ENCODE data around the gene TGIF2.

The TGIF2 gene

DNA sequence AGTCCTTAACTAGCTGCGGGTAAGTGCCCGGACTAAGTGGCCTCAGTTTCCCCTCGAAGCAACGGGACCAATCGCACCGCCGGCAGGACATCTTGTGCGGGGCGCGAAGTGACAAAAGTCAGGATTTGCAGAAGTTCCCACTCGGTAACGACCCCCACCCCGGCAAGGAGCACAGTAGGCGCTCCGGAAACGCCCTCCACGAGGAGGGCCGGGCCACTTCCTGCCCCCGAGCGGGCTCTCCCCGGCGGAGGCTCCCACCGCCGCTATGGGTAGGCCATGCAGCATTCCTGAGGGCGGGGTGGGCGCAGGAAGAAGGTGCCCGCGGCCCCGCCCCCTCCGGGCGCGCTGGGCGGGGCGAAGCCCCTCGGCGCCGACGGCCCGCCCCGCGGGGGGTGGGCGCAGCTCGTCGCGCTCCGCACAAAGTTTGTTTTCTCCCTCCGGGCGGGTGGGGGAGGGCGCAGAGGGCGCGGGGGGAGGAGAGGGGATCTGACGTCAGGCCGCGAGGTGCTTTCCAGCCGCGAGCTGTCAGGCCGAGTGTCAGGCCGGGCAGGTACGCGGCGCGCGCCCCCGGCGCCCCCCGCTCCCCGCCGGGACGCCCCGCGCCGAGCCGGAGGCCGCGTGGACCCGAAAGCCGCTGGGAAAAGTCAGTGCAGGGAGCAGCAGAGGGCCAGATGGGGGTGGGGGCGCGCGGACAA, at the start of gene TGIF2:
TSS of gene TGIF2 (plus strand) at position 495 of the 695 bp plus-strand sequence. CDS start 5,178 bp downstream, outside the sequence.
- DNase-seq (ENCODE audit: low read depth), result no peak

DNA sequence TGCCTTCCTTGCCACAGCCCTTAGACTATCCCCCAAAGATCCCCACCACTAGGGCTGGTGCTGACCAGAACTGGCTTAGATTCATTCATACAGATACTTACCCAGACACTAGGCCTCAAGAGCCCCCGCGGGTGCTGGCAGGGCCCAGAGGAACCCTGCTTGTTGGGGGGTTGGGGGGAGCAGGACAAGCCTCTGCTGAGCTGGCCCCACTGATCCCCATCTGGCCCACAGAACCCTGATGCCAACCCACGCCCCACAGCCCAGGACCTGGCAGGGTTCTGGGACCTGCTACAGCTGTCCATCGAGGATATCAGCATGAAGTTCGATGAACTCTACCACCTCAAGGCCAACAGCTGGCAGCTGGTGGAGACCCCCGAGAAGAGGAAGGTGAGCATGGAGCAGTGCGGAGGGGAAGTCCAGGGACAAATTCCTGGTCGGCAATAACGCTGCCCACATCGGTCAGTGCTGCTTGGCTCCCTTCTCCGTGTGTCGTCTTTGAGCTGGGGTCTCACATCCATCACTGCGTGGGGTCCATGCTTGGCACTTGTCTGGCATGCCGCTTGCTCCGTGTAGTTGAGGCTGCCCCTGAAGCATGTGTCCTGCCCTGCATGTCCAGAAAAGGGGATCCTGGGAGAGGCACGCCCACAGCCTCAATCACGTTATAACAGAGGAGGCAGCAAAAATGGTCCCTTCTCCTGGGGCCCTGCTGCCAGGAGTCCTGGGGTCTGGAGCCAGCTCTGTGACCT, 47.6 kb upstream of the TGIF2 start:
- DNase-seq (ENCODE audit: low read depth), result no peak

DNA sequence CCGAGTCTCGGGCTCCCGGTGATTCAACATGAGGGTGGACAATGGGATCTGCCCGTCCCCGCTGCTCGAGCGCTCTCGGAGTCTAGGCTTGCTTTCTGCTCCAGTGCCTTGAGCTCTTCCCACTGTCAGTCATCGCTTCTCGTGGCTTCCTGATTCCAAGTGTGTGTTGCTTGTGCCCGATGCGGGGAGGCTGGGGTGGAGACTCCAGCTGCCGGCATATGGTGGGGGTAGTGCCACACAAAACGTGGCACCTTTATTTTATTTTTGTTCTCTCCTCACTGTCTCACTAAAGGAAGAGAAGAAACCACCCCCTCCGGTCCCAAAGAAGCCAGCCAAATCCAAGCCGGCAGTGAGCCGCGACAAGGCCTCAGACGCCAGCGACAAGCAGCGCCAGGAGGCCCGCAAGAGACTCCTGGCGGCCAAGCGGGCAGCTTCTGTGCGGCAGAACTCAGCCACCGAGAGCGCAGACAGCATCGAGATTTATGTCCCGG, 46.8 kb upstream of the TGIF2 start:
- DNase-seq (ENCODE audit: low read depth), result no peak

DNA sequence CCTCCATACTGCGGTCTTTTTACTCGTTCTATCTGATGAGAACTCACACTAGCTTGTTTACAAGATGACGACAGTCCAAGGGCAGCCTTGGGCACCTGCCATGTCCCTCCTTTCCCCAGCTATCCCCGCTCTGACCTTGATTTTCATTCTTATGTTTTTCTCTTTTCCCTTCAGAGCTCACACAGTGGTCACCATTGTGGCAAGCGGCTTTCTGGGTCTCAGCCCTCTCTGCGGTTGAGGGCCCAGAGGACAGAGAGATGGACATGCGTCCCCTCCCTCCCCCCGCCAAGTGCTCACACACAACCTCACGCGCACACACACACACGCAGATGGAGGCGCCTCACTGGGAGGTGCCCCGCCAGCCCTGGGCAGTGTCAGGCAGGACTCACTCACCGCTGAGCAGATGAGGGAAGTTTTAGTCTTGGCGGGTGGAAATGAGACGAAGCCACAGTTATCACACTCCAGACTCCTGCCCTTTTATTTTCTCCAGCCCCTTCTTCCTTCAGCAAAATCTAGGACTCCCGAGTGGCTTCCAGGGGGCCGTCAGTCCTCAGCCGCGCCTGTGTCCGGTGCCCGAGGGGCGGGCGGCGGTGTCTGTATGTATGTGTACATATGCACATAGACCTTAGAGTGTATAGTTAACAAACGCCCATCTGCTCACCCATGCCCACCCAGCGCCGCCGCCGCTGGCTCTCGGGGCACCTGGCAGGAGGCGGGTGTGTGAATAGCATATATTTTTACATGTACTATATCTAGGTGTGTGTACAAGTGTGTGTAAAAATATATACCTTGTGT, 45.9 kb upstream of the TGIF2 start:
- DNase-seq (ENCODE audit: low read depth), result no peak

DNA sequence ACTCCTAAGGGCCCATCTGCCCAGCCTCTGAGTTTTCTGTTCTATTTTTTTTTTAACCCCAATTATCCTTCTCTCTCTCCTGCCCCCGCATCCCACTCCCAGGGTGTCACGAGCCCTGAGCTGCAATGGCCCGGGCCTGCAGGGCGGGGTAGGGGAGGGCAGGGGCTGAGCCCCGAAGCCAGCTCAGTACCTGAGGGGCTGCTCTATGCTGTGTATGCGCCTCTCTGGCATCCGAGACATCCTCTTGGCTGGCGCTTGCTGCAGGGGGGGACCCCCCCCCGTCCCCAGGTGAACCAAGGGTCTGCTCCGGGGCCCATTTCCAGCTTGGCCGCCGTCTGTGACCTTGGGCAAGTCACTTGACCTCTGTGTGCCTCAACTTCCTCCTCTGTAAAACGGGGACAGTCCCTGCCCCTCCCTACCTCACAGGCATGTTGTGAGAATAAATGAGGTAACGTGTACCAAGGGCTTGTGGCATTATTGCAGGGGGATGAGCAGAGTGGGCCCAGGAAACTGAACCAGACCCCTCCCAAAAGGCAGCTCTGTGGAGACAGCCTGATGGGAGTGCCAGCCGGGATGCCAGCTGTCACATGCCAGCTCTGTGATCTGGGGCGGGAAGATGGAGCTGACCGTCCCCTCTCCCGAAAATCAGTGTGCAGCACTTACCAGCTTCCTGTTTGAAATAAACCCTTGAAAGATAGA, 45.1 kb upstream of the TGIF2 start:
- no peak for DNase-seq (ENCODE audit: low read depth)

DNA sequence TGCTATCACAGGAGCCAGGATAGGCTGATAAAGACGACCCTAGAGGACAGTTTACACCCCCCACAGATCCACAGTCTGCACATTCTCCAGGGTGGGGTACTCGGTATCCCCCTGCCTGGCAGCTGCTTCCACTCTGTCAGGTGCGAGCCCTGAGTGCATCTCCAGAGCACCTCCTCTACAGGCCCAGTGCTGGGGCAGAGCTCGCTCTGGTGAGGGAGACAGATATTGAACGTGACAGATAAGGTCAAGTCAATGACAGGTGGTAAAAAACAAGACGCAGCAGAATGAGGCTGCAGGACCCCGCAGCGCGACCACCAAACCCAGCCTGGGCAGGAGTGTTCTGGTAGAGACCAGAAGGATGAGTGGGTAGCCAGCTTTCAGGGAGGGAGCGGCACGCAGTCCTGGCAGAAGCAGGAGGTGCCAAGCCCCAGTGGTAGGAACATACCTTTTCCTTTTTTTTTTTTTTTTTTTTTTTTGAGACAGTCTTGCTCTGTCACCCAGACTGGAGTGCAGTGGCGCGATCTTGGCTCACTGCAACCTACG, 44.5 kb upstream of the TGIF2 start:
- no peak for DNase-seq (ENCODE audit: low read depth)

DNA sequence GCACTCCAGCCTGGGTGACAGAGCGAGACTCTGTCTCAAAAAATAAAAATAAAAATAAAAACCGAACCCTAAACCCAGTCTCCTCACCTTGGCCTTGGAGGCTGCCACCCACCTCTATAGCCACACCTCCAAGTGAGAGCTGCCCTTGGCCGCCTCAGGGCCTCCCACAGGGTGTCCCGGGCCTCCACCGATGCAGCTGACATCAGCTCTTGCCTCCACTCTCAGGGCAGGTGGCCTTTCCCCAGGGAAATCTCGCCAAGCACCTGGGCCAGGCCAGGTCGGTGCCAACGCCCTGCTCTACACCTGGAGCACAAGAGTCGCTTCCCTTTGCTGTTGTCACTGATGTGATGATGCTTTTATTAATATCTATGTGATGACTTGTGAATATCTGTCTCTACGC, 41.0 kb upstream of the TGIF2 start:
- DNase-seq (ENCODE audit: low read depth), result no peak

DNA sequence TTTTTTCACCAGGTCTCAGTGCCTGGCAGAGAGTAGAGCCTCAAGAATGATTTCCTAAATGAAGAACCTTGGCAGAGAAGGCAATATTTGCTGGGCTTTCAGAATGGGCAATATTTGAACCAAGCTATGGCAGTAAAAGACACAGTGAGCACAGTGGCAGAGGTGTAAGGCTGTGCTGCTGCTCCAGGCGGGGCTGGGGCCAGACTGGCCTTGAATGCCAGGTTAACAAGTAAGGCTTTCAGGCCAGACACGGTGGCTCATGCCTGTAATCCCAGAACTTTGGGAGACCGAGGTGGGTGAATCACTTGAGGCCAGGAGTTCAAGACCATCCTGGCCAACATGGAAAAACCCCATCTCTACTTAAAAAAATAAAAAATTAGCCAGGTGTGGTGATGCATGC, 40.6 kb upstream of the TGIF2 start:
- no peak for DNase-seq (ENCODE audit: low read depth)

DNA sequence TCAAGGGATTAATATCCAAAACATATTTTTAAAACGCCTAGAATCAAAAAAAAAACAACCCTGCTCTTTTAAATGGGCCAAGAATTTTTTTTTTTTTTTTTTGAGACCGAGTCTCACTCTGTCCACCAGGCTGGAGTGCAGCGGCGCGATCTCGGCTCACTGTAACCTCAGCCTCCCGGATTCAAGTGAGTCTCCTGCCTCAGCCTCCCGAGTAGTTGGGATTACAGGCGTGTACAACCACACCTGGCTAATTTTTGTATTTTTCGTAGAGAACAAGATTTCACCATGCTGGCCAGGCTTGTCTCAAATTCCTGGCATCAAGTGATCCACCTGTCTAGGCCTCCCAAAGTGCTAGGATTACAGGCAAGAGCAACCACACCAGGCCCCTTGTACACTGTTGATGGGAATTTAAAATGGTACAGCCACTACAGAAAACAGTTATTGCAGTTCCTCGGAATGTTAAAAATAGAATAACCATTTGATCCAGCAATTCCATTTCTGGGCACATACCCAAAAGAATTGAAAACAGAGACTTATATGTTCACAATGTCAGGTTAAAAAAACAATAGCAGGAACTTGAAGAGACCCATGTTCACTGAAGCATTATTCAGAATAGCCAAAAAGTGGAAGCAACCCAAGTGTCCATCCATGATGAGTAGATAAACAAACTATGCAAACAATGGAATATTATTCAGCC, 35.2 kb upstream of the TGIF2 start:
- peak; percentile 69 for DNase-seq (ENCODE audit: low read depth)

DNA sequence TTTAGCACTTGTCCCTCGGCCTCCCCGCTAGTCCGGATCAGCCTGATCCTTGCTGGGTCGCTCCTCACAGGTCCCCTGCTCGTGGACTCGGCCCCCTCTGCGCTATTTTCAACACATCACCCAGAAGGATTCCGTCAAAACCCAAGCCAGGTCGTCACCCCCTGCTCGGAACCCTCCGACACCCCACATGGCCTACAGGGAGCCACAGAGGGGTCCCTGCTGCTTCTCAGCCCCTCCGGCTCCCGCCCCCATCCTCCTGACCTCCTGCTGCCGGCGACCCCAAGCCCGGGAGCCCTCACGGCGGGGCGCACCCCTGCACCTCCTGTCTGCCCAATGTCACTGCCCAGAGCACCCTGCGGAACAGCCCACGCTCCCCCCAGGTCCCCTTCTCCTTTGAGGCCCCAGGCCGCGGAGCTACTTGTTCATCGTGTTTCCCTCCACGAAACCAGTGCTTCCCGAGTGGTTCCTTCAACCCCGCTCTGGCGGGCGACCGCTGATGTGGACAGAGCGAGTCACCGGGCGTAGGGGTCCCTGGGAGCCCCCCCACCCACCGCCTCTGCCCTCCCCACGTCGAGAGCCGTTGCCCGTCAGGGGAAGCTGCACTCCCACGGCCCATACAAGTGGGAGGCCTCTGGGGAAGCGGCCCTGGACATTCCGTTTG, 32.7 kb upstream of the TGIF2 start:
- DNase-seq (ENCODE audit: low read depth), result no peak

DNA sequence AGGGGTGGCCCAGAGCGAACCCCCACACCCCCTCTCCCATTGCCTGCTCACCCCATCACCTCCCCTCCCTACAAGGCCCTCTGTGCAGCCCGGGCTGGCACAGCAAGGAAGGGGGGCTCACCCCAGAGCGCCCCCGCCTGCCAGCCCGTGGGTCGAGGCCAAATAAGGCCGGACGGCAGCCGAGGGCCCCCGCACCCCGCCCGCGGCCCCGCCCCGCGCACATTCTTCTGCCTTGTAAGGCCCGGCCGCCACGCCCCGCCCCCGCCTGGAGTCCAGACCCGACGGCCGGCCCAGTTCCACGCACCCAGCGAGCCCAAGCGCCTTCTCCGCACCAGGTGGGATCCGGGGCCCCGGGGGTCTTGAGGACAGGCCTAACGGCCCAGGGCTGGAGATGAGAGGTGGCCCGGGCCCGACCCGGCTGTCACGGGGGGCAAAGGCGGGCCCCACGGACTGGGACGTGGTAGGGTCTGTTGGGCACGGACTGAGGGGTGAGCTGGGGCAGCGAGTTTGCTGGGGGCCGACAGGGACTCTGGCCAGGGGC, 32.1 kb upstream of the TGIF2 start, which contains the start of gene MYL9:
TSS of gene MYL9 (plus strand) at position 293 of the 541 bp plus-strand sequence. CDS start 3,366 bp downstream, outside the sequence.
- peak; percentile 65 for DNase-seq (ENCODE audit: low read depth)

DNA sequence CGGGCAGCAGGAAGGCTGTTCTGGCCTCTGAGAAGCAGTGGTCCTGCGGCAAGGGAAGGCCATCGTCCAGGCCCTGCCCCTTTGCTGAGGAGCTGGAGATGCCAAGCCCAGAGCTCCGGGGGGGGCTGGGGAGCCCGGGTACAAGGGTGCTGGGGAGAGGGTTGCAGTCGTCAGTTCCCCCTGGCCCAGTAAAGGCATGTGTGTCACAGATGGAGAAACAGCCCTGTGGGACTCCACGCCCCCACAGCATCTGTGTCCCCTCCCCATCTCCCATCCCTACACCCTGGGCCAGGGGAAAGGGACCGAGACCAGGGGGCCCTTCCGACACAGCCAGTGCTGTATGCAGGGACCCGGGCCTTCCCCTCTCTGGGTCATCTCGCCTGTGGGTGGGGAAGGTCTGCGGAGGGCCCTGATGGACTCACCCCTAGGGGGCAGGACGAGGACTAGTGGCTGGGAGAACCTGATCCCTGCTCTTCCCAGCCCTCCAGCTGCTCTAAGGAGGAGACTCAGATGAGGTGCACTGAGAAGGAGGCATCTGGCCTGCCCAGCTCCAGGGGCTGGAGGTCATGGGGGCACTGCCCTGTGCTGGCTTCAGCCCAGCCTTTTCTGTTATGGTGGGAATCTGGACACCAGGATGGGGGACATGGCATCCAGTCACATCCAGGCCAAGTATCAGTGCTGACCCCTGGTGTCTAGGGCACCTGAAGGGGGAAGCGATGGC, 31.5 kb upstream of the TGIF2 start:
- peak; percentile 47 for DNase-seq (ENCODE audit: low read depth)

DNA sequence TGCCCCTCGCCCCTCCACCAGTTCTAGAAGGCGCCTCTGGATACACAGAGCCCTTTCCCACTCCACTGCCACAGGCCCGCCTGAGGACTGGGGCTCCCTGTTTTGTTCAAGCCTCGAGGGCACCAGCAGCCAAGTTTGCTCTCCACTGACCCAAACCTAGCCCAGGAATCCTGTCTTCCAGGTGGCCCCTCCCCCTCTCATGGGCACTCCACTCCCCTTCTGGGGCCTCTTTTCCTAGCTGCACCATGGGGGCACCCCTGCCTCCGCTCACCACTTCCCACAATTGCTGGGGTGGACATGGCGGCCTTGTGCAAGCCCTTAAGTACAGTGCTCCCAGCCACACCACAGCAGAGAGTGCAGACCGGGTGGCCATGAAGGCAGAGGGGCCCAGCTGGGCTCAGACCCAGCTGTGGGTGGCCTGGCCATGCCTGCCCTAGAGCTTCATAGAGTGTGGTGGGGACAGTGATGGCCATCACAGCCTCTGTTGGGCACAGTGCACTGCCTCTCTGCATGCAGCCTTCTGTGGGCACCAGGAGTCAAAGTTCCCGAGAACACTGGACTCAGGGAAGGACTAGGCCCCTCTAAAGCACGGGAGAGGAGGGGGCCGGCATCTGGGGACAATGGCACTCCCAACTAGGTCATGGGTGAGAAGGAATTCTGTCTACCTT, 30.7 kb upstream of the TGIF2 start:
- no peak for DNase-seq (ENCODE audit: low read depth)

DNA sequence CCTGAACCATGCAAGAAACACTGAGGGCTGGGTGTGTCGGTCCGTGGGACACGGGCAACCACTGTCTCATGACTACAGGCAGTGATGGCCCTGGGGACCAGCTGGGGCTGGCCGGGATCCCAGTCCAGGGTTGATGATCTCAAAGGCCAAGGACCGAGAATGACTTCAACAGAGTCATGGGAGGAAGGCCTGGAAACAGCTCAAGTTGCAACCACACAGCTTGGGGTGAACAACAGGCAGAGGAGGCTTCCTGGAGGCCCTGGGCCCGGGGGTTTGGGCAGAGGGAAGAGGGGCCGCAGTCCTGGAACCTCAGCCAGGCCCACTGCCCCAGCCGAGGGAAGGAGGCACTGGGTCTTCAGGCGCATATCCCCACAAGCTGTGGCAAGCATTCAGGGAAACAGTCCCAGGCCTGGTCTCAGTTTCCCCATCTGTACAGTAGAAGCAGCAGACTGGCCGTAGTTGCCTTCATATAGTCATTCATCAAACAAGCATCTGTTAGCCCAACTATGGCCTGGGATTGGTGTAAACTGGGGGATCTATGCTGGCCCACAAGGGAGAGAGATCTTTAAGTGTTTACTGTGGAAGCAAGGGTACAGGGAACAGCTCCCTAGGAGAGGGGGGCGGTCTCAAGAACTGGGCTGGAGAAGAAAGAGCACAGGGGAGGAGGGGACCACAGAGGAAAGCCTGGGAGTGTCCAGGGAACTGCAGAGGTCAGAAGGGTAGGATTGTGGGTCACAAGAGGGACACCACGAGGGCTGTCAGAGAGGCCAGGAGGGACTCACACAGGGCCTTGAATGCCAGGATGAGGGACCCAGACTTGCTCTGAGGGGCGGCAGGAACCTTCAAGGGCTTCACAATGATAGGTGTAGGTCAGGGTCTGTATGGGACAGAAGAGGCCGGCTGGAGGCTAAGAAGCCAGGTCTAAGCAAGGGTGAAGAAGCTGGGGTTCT, 29.9 kb upstream of the TGIF2 start:
- peak; percentile 95 for DNase-seq (ENCODE audit: low read depth)

DNA sequence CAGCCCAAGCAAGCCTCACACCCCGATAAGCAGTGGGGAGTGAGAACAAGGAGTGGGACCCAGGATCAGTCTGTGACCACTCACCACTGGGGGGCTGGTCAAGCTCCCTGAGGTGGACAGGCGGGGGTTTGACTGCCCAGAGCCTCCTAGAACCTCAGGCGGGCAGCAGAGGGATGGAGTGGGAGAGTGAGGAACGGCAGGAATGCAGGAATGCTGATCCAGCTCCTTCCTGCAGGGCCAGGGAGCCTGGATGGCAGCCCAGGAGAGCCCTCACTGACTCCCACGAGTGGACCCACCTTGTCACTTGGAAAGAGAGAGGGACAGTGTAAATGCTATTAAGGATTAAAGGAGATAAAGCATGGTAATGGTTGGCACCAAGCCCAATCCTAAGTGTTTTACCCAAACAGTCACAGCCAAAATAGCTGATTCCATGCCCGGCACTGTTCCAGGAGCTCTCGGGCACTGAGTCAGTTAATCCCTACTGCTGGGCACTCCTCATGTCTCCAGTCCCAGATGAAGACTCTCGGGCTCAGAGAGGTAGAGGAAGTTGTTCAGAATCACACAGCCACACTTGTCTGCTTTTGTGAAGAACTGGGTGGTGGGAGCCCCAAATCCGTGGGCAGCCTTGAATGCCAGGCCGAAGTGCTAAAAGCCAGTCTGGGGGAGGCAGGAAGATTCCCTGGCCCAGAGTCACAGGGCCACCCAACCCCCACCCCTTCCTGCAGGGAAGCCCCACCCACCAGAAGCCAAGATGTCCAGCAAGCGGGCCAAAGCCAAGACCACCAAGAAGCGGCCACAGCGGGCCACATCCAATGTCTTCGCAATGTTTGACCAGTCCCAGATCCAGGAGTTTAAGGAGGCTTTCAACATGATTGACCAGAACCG, 29.0 kb upstream of the TGIF2 start:
- peak; percentile 73 for DNase-seq (ENCODE audit: low read depth)

DNA sequence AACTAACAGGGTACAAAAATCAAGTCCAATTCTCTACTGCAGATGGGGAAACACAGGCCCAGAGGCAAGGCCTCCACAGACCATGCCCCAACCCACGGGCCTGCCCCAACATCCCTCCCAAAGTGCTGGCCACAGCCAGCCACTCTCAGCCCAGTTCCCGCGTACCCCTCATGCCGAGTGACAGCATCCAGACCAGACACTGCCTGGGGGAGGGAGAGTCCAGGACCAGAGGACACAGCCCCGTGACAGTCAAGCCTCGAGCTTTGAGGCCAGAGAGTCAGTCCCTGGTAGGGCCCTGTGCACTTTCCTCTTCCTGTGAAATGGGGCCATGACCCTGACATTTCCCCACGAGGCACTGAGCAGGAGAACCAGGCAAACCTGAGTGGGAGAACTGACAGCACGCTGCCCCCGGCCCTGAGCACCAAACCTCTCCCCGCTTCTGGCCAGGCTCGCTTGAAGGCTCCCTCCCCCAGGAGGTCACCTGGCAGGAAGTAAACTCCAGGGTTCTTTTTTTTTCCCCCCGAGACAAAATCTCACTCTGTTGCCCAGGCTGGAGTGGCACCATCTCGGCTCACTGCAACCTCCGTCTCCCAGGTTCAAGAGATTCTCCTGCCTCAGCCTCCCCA, 27.2 kb upstream of the TGIF2 start:
- DNase-seq (ENCODE audit: low read depth), result no peak
